Measurements from ENCODE around the gene GRPEL1.
"Not testable (repeated sequence)": the region's sequence is repeated elsewhere in the genome, so short reads cannot be mapped to it uniquely, and the experiment has no call there.

The GRPEL1 gene

GRCh38 chr4:7094916-7095315 lies 27.1 kb upstream of the GRPEL1 start:
- DNase-seq (ENCODE audit: low spot score), result no peak
- H3K27ac ChIP-seq, result no peak overlapping the region
- ChIA-PET POLR2A (ENCODE audit: low non-redundant PET) (no interaction called here), CTCF (no interaction called here)
- TF ChIP-seq CTCF (conservative IDR thresholded peaks at IDR 0.05; ENCODE audit: low read depth), result no peak

GRCh38 chr4:7092026-7092425 lies 24.2 kb upstream of the GRPEL1 start:
- ChIA-PET POLR2A (ENCODE audit: low non-redundant PET) (no interaction called here), CTCF (no interaction called here)
- no peak for TF ChIP-seq CTCF (conservative IDR thresholded peaks at IDR 0.05; ENCODE audit: low read depth)
- no peak overlapping the region for H3K27ac ChIP-seq
- no peak for DNase-seq (ENCODE audit: low spot score)

- POLR2A ChIA-PET (ENCODE audit: low non-redundant PET), result no interaction called here
- no peak for DNase-seq (ENCODE audit: low spot score)
- TF ChIP-seq CTCF (conservative IDR thresholded peaks at IDR 0.05; ENCODE audit: low read depth), result no peak
- CTCF ChIA-PET, result interaction anchor here (0.7 kb wide), 1 partner anchor 115 kb away, joined by 3 read pairs; no protein-coding TSS in a partner anchor
- no peak overlapping the region for H3K27ac ChIP-seq
Observed at GRCh38 chr4:7089213-7089986, 21.5 kb upstream of the GRPEL1 start.

DNA sequence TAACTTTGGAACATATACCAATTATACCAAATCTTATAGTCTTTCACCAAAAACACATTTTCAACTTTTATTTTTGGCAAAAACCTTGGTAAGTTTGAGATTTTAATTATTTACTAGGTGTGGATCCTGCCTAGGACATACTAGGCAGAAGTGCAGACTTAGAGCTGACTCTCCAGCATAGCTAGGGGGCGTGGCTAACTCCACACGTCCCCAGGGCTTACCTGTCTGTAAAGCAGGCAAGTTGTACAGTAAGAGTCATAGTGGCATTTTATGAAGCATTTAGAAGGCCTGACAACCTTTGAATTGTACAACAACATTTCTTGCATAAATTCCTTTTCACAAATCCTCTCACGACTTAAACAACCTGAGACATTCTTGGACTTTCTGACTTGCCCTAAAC lies 19.2 kb upstream of the GRPEL1 start:
- no peak for TF ChIP-seq CTCF (conservative IDR thresholded peaks at IDR 0.05; ENCODE audit: low read depth)
- DNase-seq (ENCODE audit: low spot score), result no peak
- POLR2A ChIA-PET (ENCODE audit: low non-redundant PET), result no interaction called here
- CTCF ChIA-PET, result no interaction called here
- H3K27ac ChIP-seq, result no peak overlapping the region

DNA sequence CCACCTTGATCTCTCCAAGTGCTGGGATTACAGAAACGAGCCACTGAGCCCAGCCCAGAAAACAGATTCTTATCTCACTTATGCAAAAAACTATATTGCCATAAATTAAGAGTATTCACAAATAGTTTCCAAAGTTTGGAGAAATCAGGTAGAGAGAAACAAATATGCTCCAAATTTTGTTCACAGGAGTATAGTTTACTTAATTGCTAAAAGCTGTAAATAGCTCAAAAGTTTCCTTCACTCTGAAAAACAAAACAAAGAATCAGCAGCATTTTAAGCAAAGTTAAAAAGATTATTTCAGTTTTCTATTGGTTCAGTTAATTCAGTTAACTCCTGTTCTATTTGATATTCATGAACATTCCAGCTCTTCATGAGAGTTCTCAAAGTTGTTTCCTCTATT lies 18.5 kb upstream of the GRPEL1 start:
- H3K27ac ChIP-seq, result no peak overlapping the region
- no peak for DNase-seq (ENCODE audit: low spot score)
- TF ChIP-seq CTCF (conservative IDR thresholded peaks at IDR 0.05; ENCODE audit: low read depth), result no peak
- POLR2A ChIA-PET (ENCODE audit: low non-redundant PET), result no interaction called here
- CTCF ChIA-PET, result no interaction called here

GRCh38 chr4:7084564-7084961 lies 16.7 kb upstream of the GRPEL1 start:
- DNase-seq (ENCODE audit: low spot score); CTCF ChIA-PET; POLR2A ChIA-PET (ENCODE audit: low non-redundant PET); H3K27ac ChIP-seq: not testable (repeated sequence)

DNA sequence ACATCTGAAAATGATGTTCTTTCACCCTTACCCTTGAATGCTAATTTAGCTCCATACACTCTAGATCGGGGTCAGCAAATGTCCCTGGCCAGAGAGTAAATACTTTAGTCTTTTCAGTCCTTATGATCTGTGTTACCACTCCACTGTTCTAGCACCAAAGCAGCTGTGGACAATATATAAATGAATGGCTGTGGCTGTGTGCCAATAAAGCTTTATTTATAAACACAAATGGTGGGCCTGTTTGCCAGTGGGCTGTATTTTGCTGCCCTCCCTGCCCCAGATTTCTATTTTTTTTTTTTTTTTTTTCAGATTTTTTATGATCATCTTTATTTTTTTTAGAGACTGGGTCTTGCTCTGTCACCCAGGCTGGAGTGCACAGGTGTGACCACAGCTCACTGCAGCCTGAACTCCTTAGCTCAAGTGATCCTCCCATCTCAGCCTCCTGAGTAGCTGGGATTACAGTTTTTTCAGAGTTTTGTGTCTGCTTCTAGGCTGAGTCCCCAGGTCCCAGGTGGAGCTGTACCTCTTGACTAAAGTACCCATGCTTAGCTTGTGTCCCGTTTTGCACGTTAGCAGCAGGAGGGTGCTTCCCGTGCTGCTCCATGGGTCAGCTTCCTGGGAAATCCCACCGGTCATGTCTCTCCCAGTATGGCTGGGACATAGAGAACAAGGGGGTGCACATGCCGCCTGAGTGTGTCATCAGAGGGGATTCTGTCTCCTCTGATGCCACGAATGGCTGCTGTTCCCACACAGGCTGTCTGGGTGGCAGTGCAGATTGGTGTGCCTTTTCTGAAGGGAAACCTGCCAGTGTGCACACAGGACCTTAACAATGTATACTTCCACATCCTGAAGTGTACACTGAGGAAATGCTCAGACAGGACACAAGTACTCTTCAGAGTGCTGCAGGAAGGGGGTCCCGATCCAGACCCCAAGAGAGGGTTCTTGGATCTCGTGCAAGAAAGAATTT lies 16.0 kb upstream of the GRPEL1 start:
- no peak overlapping the region for H3K27ac ChIP-seq
- no peak for TF ChIP-seq CTCF (conservative IDR thresholded peaks at IDR 0.05; ENCODE audit: low read depth)
- ChIA-PET POLR2A (ENCODE audit: low non-redundant PET) (no interaction called here), CTCF (no interaction called here)
- no peak for DNase-seq (ENCODE audit: low spot score)

DNA sequence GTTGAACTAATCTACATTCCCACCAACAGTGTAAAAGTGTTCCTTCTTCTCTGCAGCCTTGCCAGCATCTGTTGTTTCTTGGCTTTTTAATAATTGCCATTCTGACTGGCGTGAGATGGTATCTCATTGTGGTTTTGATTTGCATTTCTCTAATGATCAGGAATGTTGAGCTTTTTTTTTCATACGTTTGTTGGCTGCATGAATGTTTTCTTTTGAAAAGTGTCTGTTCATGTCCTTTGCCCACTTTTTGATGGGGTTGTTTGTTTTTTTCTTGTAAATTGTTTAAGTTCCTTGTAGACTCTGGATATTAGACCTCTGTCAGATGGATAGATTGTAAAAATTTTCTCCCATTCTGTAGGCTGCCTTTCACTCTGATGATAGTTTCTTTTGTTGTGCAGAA lies 12.0 kb upstream of the GRPEL1 start:
- POLR2A ChIA-PET (ENCODE audit: low non-redundant PET); CTCF ChIA-PET; H3K27ac ChIP-seq; DNase-seq (ENCODE audit: low spot score): not testable (repeated sequence)

DNA sequence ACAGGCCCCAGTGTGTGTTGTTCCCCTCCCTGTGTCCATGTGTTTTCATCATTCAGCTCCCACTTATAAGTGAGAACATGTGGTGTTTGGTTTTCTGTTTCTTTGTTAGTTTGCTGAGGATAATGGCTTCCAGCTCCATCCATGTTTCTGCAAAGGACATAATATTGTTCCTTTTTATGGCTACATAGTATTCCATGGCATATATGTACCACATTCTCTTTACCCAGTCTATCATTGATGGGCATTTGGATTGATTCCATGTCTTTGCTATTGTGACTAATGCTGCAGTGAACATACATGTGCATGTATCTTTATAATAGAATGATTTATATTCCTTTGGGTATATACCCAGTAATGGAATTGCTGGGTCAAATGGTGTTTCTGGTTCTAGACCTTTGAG lies 11.6 kb upstream of the GRPEL1 start:
- DNase-seq (ENCODE audit: low spot score); POLR2A ChIA-PET (ENCODE audit: low non-redundant PET); H3K27ac ChIP-seq: not testable (repeated sequence)
- CTCF ChIA-PET, result interaction anchor here (0.6 kb wide), 1 partner anchor 487 kb away, joined by 3 read pairs; no protein-coding TSS in a partner anchor

Data from RWPE1 (cell line).